WTC11 (cell line): ENCODE measurements around the gene BANK1.

Experiments
- ATF3 ChIP-seq: sonication (generic); formaldehyde crosslinking; conservative IDR thresholded peaks from 2 replicates; pipeline ENCODE4 v1.8.1; 2022; ENCODE audit warnings: mild to moderate bottlenecking, missing genetic modification reagents
- CTCF ChIP-seq: fragments of 200-600 bp; IDR thresholded peaks from 2 replicates; pipeline ENCODE4 v1.8.0; 2022; ENCODE audit warnings: antibody characterized with exemption
- FOXP4 ChIP-seq: sonication (generic); formaldehyde crosslinking; IDR thresholded peaks from 2 replicates; pipeline ENCODE4 v1.8.0; 2022; ENCODE audit warnings: mild to moderate bottlenecking, missing genetic modification reagents
- SP1 ChIP-seq: sonication (generic); formaldehyde crosslinking; conservative IDR thresholded peaks from 2 replicates; pipeline ENCODE4 v1.8.1; 2022; ENCODE audit warnings: missing genetic modification reagents

- TF ChIP-seq ATF3 (CRISPR knock-in tag) (no peak), FOXP4 (CRISPR knock-in tag) (no peak), CTCF (no peak), SP1 (CRISPR knock-in tag) (no peak)
Observed at GRCh38 chr4:102104278-102104677, 313.7 kb downstream of the BANK1 start.
